OCI-LY1 (cell line): ENCODE data around the gene SUMO4.

Experiments
- EZH2 ChIP-seq: fragments of 200-600 bp; sonication (generic), shearing (Covaris generic); IDR thresholded peaks from 2 replicates; pipeline ENCODE4 v1.8.0; 2017; ENCODE audit warnings: borderline replicate concordance, mixed run types, mild to moderate bottlenecking, antibody characterized with exemption, low read length, moderate library complexity, mixed read lengths
- TF ChIP-seq, protein P1 (sequence below): fragments of 200-600 bp; sonication (generic), shearing (Covaris generic); IDR thresholded peaks from 2 replicates; pipeline ENCODE4 v1.5.1; 2017; ENCODE audit warnings: mild to moderate bottlenecking, antibody characterized with exemption, low read length, moderate library complexity, mixed read lengths

DNA sequence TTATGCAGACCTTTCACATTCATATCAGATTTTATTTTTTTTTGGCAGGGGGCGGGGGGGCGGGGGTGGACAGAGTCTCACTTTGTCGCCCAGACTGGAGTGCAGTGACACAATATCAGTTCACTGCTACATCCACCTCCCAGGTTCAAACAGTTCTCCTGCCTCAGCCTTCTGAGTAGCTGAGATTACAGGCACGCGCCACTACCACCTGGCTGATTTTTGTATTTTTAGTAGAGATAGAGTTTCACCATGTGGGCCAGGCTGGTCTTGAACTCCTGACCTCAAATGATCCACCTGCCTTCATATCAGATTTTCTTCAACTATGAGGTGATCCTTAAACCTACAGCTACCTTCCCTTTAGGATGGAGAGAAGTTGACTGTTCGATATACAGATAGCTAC is 8.0 kb upstream of the SUMO4 start:
- TF ChIP-seq EZH2: no peak
- TF ChIP-seq, protein P1, sequence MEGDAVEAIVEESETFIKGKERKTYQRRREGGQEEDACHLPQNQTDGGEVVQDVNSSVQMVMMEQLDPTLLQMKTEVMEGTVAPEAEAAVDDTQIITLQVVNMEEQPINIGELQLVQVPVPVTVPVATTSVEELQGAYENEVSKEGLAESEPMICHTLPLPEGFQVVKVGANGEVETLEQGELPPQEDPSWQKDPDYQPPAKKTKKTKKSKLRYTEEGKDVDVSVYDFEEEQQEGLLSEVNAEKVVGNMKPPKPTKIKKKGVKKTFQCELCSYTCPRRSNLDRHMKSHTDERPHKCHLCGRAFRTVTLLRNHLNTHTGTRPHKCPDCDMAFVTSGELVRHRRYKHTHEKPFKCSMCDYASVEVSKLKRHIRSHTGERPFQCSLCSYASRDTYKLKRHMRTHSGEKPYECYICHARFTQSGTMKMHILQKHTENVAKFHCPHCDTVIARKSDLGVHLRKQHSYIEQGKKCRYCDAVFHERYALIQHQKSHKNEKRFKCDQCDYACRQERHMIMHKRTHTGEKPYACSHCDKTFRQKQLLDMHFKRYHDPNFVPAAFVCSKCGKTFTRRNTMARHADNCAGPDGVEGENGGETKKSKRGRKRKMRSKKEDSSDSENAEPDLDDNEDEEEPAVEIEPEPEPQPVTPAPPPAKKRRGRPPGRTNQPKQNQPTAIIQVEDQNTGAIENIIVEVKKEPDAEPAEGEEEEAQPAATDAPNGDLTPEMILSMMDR: no peak
